Osteocyte (in vitro differentiated cells): Measurements from ENCODE around the gene SCN8A. TPM values are rescaled to one million over a fixed set of nuclear protein-coding genes. Genes with fewer than 3 reads are reported as not detected.

Experiments
- DNase-seq: peaks from one replicate; pipeline ENCODE4 v3.0.0; 2021; ENCODE audit warnings: mixed read lengths; ENCODE audit not compliant: unreplicated experiment; ENCODE audit errors: extremely low spot score
- H3K27ac Mint-ChIP-seq: one replicate; pipeline ENCODE4 v1.8.0; 2021; ENCODE audit warnings: mild to moderate bottlenecking, mixed read lengths; ENCODE audit not compliant: unreplicated experiment
- H3K27me3 Mint-ChIP-seq: one replicate; pipeline ENCODE4 v1.8.0; 2021; ENCODE audit warnings: mixed read lengths; ENCODE audit not compliant: unreplicated experiment
- H3K36me3 Mint-ChIP-seq: one replicate; pipeline ENCODE4 v1.8.0; 2021; ENCODE audit warnings: mixed read lengths; ENCODE audit not compliant: unreplicated experiment
- H3K4me1 Mint-ChIP-seq: one replicate; pipeline ENCODE4 v1.8.0; 2021; ENCODE audit warnings: mixed read lengths; ENCODE audit not compliant: unreplicated experiment
- H3K4me3 Mint-ChIP-seq: one replicate; pipeline ENCODE4 v1.8.0; 2021; ENCODE audit warnings: mild to moderate bottlenecking, moderate library complexity, mixed read lengths; ENCODE audit not compliant: unreplicated experiment
- H3K9me3 Mint-ChIP-seq: one replicate; pipeline ENCODE4 v1.8.0; 2021; ENCODE audit warnings: mixed read lengths; ENCODE audit not compliant: unreplicated experiment
- total RNA-seq: library from RNA; stranded (reverse); gene quantifications from 2 replicates; pipeline ENCODE4 v1.2.1, GENCODE V29; 2021
- TF ChIP-seq, protein P1 (sequence below): fragments of 200-600 bp; sonication (generic); IDR thresholded peaks from 2 replicates; pipeline ENCODE4 v1.5.0; 2021; ENCODE audit warnings: antibody characterized with exemption, mild to moderate bottlenecking, moderate library complexity

SCN8A gene
- total RNA-seq, 1 donor from 2014 or later = 1.5 TPM

- no peak for DNase-seq
- Mint-ChIP-seq H3K27ac (no peak overlapping the region), H3K4me1 (no peaks in the 10 kb centered on the region), H3K4me3 (no peak overlapping the region), H3K9me3 (no peaks in the 10 kb centered on the region), H3K27me3 (no peaks in the 10 kb centered on the region), H3K36me3 (no peaks in the 10 kb centered on the region)
- TF ChIP-seq, protein P1, sequence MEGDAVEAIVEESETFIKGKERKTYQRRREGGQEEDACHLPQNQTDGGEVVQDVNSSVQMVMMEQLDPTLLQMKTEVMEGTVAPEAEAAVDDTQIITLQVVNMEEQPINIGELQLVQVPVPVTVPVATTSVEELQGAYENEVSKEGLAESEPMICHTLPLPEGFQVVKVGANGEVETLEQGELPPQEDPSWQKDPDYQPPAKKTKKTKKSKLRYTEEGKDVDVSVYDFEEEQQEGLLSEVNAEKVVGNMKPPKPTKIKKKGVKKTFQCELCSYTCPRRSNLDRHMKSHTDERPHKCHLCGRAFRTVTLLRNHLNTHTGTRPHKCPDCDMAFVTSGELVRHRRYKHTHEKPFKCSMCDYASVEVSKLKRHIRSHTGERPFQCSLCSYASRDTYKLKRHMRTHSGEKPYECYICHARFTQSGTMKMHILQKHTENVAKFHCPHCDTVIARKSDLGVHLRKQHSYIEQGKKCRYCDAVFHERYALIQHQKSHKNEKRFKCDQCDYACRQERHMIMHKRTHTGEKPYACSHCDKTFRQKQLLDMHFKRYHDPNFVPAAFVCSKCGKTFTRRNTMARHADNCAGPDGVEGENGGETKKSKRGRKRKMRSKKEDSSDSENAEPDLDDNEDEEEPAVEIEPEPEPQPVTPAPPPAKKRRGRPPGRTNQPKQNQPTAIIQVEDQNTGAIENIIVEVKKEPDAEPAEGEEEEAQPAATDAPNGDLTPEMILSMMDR = no peak
These were observed 81.3 kb downstream of the SCN8A start for GRCh38 chr12:51672334-51672733.

DNA sequence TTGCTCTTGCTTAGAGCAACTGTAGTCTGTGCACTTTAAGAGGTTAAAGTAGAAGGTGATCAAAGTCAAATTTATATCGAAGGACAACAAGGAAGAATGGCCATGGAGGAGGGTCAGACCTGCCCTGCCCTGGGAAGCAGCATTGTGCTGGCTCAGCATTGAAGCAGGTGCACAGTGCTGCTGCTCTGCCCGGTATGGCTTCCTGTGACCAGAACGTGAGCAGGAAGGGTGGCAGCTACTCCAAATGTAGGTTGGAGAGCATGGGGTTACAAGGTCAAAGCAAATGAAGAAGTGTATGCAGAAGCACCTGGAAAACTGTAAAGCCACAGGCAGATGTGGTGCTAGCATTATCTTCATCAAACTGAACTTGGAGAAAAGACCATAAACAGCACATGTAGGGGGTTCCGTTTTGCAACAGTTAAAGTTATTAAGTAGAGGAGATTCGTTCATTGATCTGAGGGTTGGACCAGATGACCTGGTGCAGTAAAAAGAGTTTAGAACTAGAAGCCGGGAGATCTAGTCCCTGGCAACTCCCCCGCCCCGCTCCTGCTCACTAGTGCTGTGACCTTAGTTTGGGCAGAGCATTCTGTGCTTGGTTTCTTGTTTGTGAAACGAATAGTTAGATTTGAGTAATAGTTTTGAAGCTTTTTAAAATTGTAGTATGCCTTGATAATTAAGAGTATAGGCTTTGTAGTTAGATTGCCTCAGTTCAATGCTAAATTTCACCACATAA, 84.2 kb downstream of the SCN8A start:
- no peak overlapping the region for H3K4me3 Mint-ChIP-seq
- H3K4me1 Mint-ChIP-seq = peaks cover 8% of the 10 kb centered on the region
- H3K27ac Mint-ChIP-seq = no peak overlapping the region
- no peaks in the 10 kb centered on the region for H3K9me3 Mint-ChIP-seq
- TF ChIP-seq, protein P1 = no peak
- H3K27me3 Mint-ChIP-seq = no peaks in the 10 kb centered on the region
- no peak for DNase-seq
- H3K36me3 Mint-ChIP-seq = no peaks in the 10 kb centered on the region

DNA sequence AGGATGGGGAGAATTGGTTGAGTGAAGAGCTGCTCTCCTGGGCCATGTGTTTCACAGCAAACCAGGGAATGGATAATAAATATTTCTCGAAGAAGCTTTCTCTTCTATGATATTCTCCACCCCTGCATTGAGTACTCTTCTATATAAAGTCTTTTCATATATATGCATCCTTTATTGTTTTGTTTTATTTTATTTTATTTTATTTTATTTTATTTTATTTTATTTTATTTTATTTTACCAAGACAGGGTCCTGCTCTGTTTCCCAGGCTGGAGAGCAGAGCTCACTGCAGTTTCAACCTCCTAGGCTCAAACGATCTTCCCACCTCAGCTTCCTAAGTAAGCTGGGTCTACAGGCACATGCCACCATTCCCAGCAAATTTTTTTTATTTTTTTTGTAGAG, 85.8 kb downstream of the SCN8A start:
- peaks cover 8% of the 10 kb centered on the region for H3K4me1 Mint-ChIP-seq
- H3K4me3 Mint-ChIP-seq = no peak overlapping the region
- H3K27me3 Mint-ChIP-seq = no peaks in the 10 kb centered on the region
- no peaks in the 10 kb centered on the region for H3K36me3 Mint-ChIP-seq
- no peak for DNase-seq
- TF ChIP-seq, protein P1 = no peak
- no peak overlapping the region for H3K27ac Mint-ChIP-seq
- H3K9me3 Mint-ChIP-seq = no peaks in the 10 kb centered on the region

- TF ChIP-seq, protein P1 = no peak
- no peaks in the 10 kb centered on the region for H3K36me3 Mint-ChIP-seq
- H3K27me3 Mint-ChIP-seq = no peaks in the 10 kb centered on the region
- no peak overlapping the region for H3K4me3 Mint-ChIP-seq
- H3K4me1 Mint-ChIP-seq = peaks cover 8% of the 10 kb centered on the region
- no peaks in the 10 kb centered on the region for H3K9me3 Mint-ChIP-seq
- H3K27ac Mint-ChIP-seq = no peak overlapping the region
- no peak for DNase-seq
These were observed 86.4 kb downstream of the SCN8A start for GRCh38 chr12:51677284-51677968.

GRCh38 chr12:51678086-51678724, 87.2 kb downstream of the SCN8A start:
- Mint-ChIP-seq H3K27me3 (no peaks in the 10 kb centered on the region), H3K27ac (no peak overlapping the region), H3K4me1 (peaks cover 8% of the 10 kb centered on the region), H3K4me3 (no peak overlapping the region), H3K9me3 (no peaks in the 10 kb centered on the region), H3K36me3 (no peaks in the 10 kb centered on the region)
- DNase-seq = no peak
- TF ChIP-seq, protein P1 = peak; percentile 65
